Measurements from ENCODE around the gene SLC39A11. TPM values are rescaled to one million over a fixed set of nuclear protein-coding genes. Genes with fewer than 3 reads are reported as not detected.

Gene SLC39A11
- total and polyA plus RNA-seq, 2 of the 13 experiments (the other 11 are each of a cell fraction or from before 2014, with no cell fraction given) = 17.2 to 31.5 TPM

- no peak for TF ChIP-seq NCOA1 (CRISPR knock-in tag; IDR thresholded peaks at IDR 0.05)
- TF ChIP-seq KLF12 (CRISPR knock-in tag; IDR thresholded peaks at IDR 0.05; ENCODE audit: borderline replicate concordance) = no peak
- TF ChIP-seq IKZF4 (CRISPR knock-in tag; IDR thresholded peaks at IDR 0.05; ENCODE audit: borderline replicate concordance, low read depth, not compliant biosample characterization) = no peak
- TF ChIP-seq, protein P1, sequence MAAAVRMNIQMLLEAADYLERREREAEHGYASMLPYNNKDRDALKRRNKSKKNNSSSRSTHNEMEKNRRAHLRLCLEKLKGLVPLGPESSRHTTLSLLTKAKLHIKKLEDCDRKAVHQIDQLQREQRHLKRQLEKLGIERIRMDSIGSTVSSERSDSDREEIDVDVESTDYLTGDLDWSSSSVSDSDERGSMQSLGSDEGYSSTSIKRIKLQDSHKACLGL (CRISPR knock-in tag; IDR thresholded peaks at IDR 0.05) = peak; percentile 98; the same call in 1 of the 2 replicates
- TF ChIP-seq ZNF543 (CRISPR knock-in tag; IDR thresholded peaks at IDR 0.05) = peak; percentile 61
- TF ChIP-seq, protein P2, sequence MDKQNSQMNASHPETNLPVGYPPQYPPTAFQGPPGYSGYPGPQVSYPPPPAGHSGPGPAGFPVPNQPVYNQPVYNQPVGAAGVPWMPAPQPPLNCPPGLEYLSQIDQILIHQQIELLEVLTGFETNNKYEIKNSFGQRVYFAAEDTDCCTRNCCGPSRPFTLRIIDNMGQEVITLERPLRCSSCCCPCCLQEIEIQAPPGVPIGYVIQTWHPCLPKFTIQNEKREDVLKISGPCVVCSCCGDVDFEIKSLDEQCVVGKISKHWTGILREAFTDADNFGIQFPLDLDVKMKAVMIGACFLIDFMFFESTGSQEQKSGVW (CRISPR knock-in tag; IDR thresholded peaks at IDR 0.05; ENCODE audit: borderline replicate concordance) = no peak
- no peak for TF ChIP-seq PHF5A (CRISPR knock-in tag; IDR thresholded peaks at IDR 0.05; ENCODE audit: low read depth, unreplicated experiment)
- TF ChIP-seq SOX13 (IDR thresholded peaks at IDR 0.05) = no peak
- peak in 1 of 2 experiments; percentile 63; a peak in 2 of 4 replicates for TF ChIP-seq SOX13 (CRISPR knock-in tag; conservative IDR thresholded peaks at IDR 0.05 in 1 of 2, IDR thresholded peaks at IDR 0.05 in 1 of 2)
- no peak for TF ChIP-seq ZNF512 (CRISPR knock-in tag; IDR thresholded peaks at IDR 0.05)
- TF ChIP-seq KDM5B (CRISPR knock-in tag; IDR thresholded peaks at IDR 0.05; ENCODE audit: borderline replicate concordance) = no peak; the same call in none of the 2 replicates
- no peak for TF ChIP-seq HNRNPH1 (optimal IDR thresholded peaks at IDR 0.05; ENCODE audit: low read depth, low read length)
- TF ChIP-seq ZNF749 (CRISPR knock-in tag; IDR thresholded peaks at IDR 0.05; ENCODE audit: borderline replicate concordance) = peak; percentile 83; the same call in 1 of the 2 replicates
- no peak for TF ChIP-seq ZNF512B (CRISPR knock-in tag; IDR thresholded peaks at IDR 0.05; ENCODE audit: borderline replicate concordance)
- peak; percentile 99 for TF ChIP-seq XRCC5 (optimal IDR thresholded peaks at IDR 0.05; ENCODE audit: low read length)
- peak; percentile 31; the same call in 1 of the 2 replicates for TF ChIP-seq KDM3A (CRISPR knock-in tag; IDR thresholded peaks at IDR 0.05; ENCODE audit: low read depth)
- no peak for TF ChIP-seq KAT2B (IDR thresholded peaks at IDR 0.05; ENCODE audit: borderline replicate concordance, low read depth, low read length)
- no peak for TF ChIP-seq GPN1 (CRISPR knock-in tag; IDR thresholded peaks at IDR 0.05; ENCODE audit: borderline replicate concordance)
- TF ChIP-seq TCF7 (IDR thresholded peaks at IDR 0.05; ENCODE audit: low read depth) = no peak
- no peak for TF ChIP-seq ZBTB39 (CRISPR knock-in tag; IDR thresholded peaks at IDR 0.05)
- peak; percentile 90 for TF ChIP-seq ZSCAN21 (CRISPR knock-in tag; IDR thresholded peaks at IDR 0.05; ENCODE audit: borderline replicate concordance)
Observed at GRCh38 chr17:73092523-73093135, at the start of gene SLC39A11 (continued).

Measured in HepG2 (cell line).